Measurements from ENCODE around the gene PCDH15. TPM values are rescaled to one million over a fixed set of nuclear protein-coding genes. Genes with fewer than 3 reads are reported as not detected.

The PCDH15 gene
- total and polyA plus RNA-seq, 9 of the 15 experiments (the other 6 are each of a cell fraction or from before 2014, with no cell fraction given): not detected

DNA sequence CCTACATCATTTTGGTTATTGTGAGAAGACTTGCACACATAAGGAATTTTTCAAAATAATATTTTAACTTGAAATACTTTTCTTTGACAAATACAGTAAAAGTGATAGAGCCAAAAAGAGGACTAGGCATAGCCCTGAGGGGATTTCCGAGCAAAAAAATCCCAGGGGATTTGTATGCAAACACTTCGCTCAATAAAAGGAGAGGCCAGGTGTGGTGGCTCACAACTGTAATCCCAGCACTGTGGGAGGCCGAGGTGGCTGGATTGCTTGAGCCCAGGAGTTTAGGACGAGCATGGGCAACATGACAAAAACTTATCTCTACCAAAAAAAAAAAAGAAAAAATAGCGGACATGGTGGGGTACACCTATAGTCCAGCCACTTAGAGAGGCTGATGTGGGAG is 193.0 kb downstream of the PCDH15 start:
- no peak for FAIRE-seq
- H3K36me3 ChIP-seq (ENCODE audit: control insufficient read depth, insufficient read depth, low read length): no peaks in the 10 kb centered on the region
- no TSS peak for BruUV-seq (replicated peaks)

DNA sequence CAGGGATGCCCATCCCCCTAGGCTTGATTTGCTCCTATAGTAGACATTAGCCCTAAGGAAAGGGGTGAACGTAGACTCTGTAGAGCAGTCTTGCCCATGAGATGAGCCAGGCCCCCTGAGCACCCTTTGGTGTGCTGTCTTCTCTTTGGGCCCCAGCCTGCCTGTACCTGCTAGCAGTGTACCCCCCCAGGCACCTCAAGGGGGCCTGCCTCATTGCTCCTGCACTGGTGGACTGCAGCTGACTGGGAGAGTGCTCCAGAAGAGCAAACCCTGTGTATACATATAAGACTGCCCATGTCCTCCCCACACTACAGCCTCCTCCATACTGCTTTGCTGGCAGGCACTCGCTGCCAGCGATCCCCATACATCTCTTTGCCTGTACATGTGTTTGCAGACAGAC is 206.7 kb downstream of the PCDH15 start:
- intact Hi-C loops (cut with micrococcal nuclease) (no loop called here), in situ Hi-C loops (cut with MboI) (no loop called here)
- no peak overlapping the region for H3K27ac ChIP-seq (ENCODE audit: extremely low read depth, low read depth, low read length)
- H3K9ac ChIP-seq (ENCODE audit: insufficient read depth in 1 of 2, low read depth in 2 of 2, low read length in 2 of 2): no peak overlapping the region
- BruUV-seq (replicated peaks): no TSS peak
- H3K27me3 ChIP-seq (ENCODE audit: control insufficient read depth in 2 of 2, insufficient read depth in 2 of 2, low read length in 2 of 2): no peaks in the 10 kb centered on the region
- no peaks in the 10 kb centered on the region for H3K4me1 ChIP-seq (replicated peaks in 1 of 2; ENCODE audit: control insufficient read depth in 2 of 2, insufficient read depth in 2 of 2, low read length in 2 of 2)
- no peaks in the 10 kb centered on the region for H3K9me1 ChIP-seq (ENCODE audit: control insufficient read depth, insufficient read depth, low read length)
- ChIA-PET POLR2A (no interaction called here), CTCF (ENCODE audit: low intra/inter-chr PET ratio) (no interaction called here)
- DNase-seq (ENCODE audit: extremely low read depth in 1 of 4, low spot score in 3 of 4) (no peak), FAIRE-seq (no peak), ATAC-seq (no peak)
- no peak overlapping the region for H2AFZ ChIP-seq (ENCODE audit: low read depth, low read length)
- no peak for TF ChIP-seq FOXP4 (CRISPR knock-in tag; IDR thresholded peaks at IDR 0.05; ENCODE audit: borderline replicate concordance)
- TF ChIP-seq ZNF780A (CRISPR knock-in tag; IDR thresholded peaks at IDR 0.05): no peak
- TF ChIP-seq GTF2E2 (tag; IDR thresholded peaks at IDR 0.05): no peak
- TF ChIP-seq, protein P1, sequence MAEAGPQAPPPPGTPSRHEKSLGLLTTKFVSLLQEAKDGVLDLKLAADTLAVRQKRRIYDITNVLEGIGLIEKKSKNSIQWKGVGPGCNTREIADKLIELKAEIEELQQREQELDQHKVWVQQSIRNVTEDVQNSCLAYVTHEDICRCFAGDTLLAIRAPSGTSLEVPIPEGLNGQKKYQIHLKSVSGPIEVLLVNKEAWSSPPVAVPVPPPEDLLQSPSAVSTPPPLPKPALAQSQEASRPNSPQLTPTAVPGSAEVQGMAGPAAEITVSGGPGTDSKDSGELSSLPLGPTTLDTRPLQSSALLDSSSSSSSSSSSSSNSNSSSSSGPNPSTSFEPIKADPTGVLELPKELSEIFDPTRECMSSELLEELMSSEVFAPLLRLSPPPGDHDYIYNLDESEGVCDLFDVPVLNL (CRISPR knock-in tag; IDR thresholded peaks at IDR 0.05; ENCODE audit: low read depth): no peak
- TF ChIP-seq PATZ1 (CRISPR knock-in tag; IDR thresholded peaks at IDR 0.05; ENCODE audit: borderline replicate concordance): no peak
- no peak for TF ChIP-seq NBN (IDR thresholded peaks at IDR 0.05; ENCODE audit: low read depth)
- TF ChIP-seq CBFA2T2 (conservative IDR thresholded peaks at IDR 0.05): no peak
- no peaks in the 10 kb centered on the region for H3K79me2 ChIP-seq (ENCODE audit: control insufficient read depth, insufficient read depth, low read length)
- H3K36me3 ChIP-seq (ENCODE audit: control insufficient read depth, insufficient read depth, low read length): no peaks in the 10 kb centered on the region
- no peak overlapping the region for H3K4me3 ChIP-seq
- WGBS (ENCODE audit: insufficient coverage, low coverage, missing lambda C conversion rate): 0% methylated on average over 3 of the region's 3 CpGs
- H4K20me1 ChIP-seq (replicated peaks; ENCODE audit: control insufficient read depth, insufficient read depth, low read length): no peaks in the 10 kb centered on the region
- peaks cover 3% of the 10 kb centered on the region; the same call in 1 of the 2 replicates for H3K9me3 ChIP-seq (replicated peaks; ENCODE audit: control insufficient read depth, insufficient read depth, low read depth, low read length)
- H3K4me2 ChIP-seq (ENCODE audit: insufficient read depth, low read length): no peak overlapping the region

More for the DNA sequence above, 193.0 kb downstream of the PCDH15 start:
- no peak overlapping the region for H3K4me3 ChIP-seq
- no peaks in the 10 kb centered on the region; the same call in 1 of the 2 replicates for H3K9me3 ChIP-seq (replicated peaks; ENCODE audit: control insufficient read depth, insufficient read depth, low read depth, low read length)
- H3K27ac ChIP-seq (ENCODE audit: extremely low read depth, low read depth, low read length): no peak overlapping the region
- no peaks in the 10 kb centered on the region for H3K79me2 ChIP-seq (ENCODE audit: control insufficient read depth, insufficient read depth, low read length)
- DNase-seq (ENCODE audit: extremely low read depth in 1 of 4, low spot score in 3 of 4): no peak
- H2AFZ ChIP-seq (ENCODE audit: low read depth, low read length): no peak overlapping the region
- no peaks in the 10 kb centered on the region for H3K4me1 ChIP-seq (replicated peaks in 1 of 2; ENCODE audit: control insufficient read depth in 2 of 2, insufficient read depth in 2 of 2, low read length in 2 of 2)
- no peak overlapping the region for H3K9ac ChIP-seq (ENCODE audit: insufficient read depth in 1 of 2, low read depth in 2 of 2, low read length in 2 of 2)
- H3K4me2 ChIP-seq (ENCODE audit: insufficient read depth, low read length): no peak overlapping the region
- ChIA-PET POLR2A (no interaction called here), CTCF (ENCODE audit: low intra/inter-chr PET ratio) (no interaction called here)
- no peaks in the 10 kb centered on the region for H3K27me3 ChIP-seq (ENCODE audit: control insufficient read depth in 2 of 2, insufficient read depth in 2 of 2, low read length in 2 of 2)
- H3K9me1 ChIP-seq (ENCODE audit: control insufficient read depth, insufficient read depth, low read length): no peaks in the 10 kb centered on the region
- intact Hi-C loops (cut with micrococcal nuclease): no loop called here
- WGBS (ENCODE audit: insufficient coverage, low coverage, missing lambda C conversion rate): 0% methylated on average over 5 of the region's 5 CpGs
- in situ Hi-C loops (cut with MboI): no loop called here
- ATAC-seq: no peak
- TF ChIP-seq ZNF76 (CRISPR knock-in tag; IDR thresholded peaks at IDR 0.05; ENCODE audit: borderline replicate concordance) (no peak), ZNF764 (CRISPR knock-in tag; IDR thresholded peaks at IDR 0.05; ENCODE audit: low read depth) (no peak), TCF7L2 (IDR thresholded peaks at IDR 0.05; ENCODE audit: low read depth, low read length) (no peak), ARID2 (IDR thresholded peaks at IDR 0.05) (no peak)
- no peaks in the 10 kb centered on the region for H4K20me1 ChIP-seq (replicated peaks; ENCODE audit: control insufficient read depth, insufficient read depth, low read length)

All from K562 (cell line).